ENCODE measurements around the gene BCL2L2.
A peak's percentile ranks its signal among the peaks of the same experiment; 100 is the strongest.
"Not testable (repeated sequence)": the region's sequence is repeated elsewhere in the genome, so short reads cannot be mapped to it uniquely, and the experiment has no call there.

The BCL2L2 gene

GRCh38 chr14:23306412-23307145, at the start of gene BCL2L2:
Gene BCL2L2, plus strand, starts transcription at chr14:23306833. Its CDS starts 935 bp downstream, at chr14:23307768.
- peak; percentile 91 for DNase-seq

GRCh38 chr14:23258256-23258655, 48.4 kb upstream of the BCL2L2 start:
- DNase-seq, result no peak

- DNase-seq, result no peak
Observed at GRCh38 chr14:23259426-23259825, 47.2 kb upstream of the BCL2L2 start.

DNA sequence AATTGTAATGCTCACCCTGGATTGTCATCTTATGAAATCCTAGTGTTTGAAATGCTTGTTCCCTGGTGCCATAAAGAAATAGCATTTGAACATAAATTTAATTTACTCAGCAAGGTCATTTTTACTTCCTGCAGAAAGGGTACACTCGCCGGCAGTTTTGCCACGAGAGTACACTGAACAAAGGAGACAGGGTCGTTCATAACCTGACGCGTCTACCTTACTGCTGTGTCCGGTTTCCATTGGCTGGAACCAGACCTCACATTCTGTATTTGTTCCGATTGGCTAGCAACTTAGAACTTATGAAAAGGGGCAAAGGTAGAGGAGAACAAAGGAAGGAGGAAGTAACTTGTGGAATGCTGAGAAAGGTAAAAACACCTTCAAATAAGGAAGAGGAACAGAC, 45.8 kb upstream of the BCL2L2 start:
- DNase-seq, result not testable (repeated sequence)

GRCh38 chr14:23269193-23269592, 37.4 kb upstream of the BCL2L2 start:
- DNase-seq, result no peak

DNA sequence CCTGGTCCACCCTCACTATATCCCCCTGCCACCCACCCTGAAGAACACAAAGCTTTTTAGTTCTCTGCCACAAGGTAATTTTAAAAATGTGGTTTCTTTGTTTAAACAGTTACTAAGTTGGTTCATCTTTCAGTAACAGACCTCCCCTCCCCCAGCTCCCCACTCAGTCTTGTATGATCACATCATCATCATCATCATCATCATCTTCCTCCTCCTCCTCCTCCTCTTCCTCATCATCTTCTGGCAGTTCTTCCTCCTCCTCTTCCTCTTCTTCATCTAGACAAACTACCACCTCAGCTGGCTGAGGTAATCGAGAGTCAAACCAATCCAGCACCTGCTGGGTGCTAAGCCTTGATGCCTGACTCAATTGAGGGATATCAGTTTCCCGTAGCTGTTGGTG, 31.2 kb upstream of the BCL2L2 start:
- DNase-seq, result no peak

GRCh38 chr14:23277189-23277588, 29.4 kb upstream of the BCL2L2 start:
- DNase-seq, result no peak

GRCh38 chr14:23277928-23278327, 28.7 kb upstream of the BCL2L2 start:
- DNase-seq, result not testable (repeated sequence)

GRCh38 chr14:23281247-23281646, 25.4 kb upstream of the BCL2L2 start:
- DNase-seq, result no peak

GRCh38 chr14:23284654-23285529, 21.7 kb upstream of the BCL2L2 start:
- peak; percentile 2 for DNase-seq

DNA sequence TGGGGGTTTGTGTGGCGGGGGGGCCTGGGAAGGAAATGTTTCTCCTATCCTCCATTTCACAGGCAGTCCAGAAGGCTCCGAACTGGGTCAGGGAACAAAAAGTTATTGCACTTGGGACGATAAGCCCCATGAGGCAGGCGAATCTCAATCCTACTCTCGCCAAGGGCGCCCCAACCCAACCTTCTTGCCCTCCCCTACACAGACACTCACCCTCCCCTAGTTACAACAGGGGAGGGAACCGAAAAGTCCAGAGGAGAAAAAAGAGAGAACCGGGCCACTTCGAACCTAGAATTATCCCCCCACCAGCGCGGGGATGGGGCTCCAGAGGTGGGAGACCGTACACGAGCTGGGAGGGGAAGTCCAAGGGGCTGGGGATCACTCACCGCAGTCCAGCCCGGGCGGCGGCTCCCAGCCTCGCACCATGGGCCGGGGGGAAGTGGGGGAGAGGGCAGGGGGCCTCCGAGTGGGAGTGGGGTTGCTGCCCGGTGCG, 21.1 kb upstream of the BCL2L2 start:
- no peak for DNase-seq

DNA sequence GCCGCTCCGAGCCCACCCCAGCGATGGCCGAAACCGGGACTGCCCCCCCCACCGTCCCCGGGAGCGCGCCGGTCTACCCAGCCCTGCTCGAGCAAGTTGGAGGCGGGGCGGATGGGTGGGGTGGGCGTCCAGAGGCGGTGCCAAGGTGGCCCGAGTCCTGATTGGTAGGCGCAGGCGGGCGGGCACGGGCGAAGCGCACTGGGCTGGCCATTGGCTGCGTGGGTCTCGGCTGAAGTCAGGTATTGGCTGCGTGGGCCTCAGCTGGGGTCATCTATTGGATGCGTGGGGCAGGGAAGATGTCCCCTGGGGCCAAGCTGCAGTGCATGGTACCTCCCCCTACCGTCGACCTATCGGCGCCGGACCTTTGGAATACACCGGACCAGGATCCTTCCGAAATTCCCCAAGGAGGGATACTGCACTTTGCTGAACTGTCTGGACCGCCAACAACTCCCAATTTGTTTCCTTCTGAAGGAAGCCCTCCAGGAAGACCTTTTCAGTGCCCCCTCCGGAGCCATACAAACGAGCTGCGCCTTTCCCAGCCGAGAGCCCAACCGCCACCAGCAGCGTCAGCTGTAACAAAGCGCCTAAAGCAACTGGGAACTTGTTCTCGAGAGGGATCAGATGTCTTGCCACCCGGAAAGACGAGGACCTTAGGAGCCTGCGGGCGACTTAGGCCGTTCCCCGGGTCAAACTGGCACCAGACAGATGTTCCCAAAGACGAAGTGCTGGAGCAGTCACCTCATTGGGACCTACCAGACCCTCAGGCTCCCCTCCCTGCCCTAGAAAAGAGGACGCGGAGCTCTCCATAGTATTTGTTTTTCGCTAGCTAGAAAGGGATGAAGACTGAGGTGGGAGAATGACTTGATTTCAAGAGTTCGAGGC, 20.4 kb upstream of the BCL2L2 start, which contains the start of gene HOMEZ:
Gene HOMEZ (minus strand): TSS at position 113 of the 882 bp plus-strand sequence. CDS start 180 bp downstream, outside the sequence.
- DNase-seq, result peak; percentile 99

GRCh38 chr14:23286902-23287479, 19.6 kb upstream of the BCL2L2 start:
- DNase-seq, result no peak

GRCh38 chr14:23294734-23295561, 11.7 kb upstream of the BCL2L2 start:
- DNase-seq, result peak; percentile 65

GRCh38 chr14:23296012-23296777, 10.4 kb upstream of the BCL2L2 start:
- no peak for DNase-seq

DNA sequence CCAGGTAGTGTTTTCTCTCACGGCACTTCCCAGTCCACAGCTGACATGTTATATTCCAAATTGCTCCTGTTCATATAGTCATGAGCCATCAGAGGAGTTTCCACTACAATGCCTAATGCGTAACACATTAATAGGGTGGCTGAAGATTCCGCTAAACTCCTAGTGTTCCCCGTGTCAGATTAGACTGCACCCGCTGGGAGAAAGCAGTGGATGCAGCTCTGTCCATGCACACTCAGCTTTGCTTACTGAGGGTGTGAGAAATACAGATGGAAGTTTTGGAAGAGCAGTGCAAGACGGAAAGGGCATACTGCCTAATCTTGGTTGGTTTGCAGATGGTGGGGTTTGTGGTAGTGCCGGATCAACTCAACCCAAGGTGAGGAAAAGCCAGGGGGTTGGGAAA, 9.5 kb upstream of the BCL2L2 start:
- no peak for DNase-seq

GRCh38 chr14:23297611-23298277, 8.9 kb upstream of the BCL2L2 start:
- DNase-seq, result no peak

DNA sequence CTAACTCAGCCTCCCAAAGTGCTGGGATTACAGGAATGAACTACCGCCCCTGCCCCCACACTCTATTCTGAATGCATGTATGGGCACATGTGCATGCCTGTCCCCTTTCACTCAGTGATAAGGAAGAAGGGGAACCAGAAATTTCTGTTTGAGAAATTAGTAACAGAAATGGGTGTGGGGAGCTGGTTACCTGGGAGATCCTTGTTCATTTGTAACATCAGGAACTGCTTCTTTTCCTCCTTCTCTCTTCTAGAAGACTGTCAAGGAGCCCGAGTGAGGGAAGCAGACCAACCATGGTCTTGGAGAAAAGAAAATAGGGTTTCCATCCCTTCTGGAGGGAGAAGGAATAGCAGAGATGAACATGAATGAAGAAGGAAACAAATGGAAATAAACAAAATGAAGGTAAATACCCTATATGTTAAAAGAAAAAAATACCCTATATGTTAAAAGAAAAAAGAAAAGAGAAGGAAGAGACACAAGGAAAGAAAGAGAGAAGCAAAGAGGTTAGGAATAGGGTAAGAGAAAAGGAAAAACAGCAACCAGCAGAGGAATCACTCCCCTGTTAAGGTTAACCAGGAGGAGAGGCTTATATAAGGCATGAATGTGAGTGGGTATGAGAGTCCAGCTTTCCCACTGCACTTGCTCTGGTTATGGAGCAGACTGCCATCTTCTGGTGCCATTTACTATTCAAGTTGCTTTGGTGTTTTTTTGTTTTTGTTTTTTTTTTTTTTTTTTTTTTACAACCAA, 7.2 kb upstream of the BCL2L2 start:
- peak; percentile 41 for DNase-seq
